HEK293 (cell line): ENCODE measurements around the gene ITGB2.

ENCODE experiments used
- CTCF ChIA-PET: fragments of 350-600 bp; formaldehyde crosslinking; extraction: SDS; loops from one replicate; lab custom pipeline; 2021; ENCODE audit warnings: antibody characterized with exemption; lab: Yijun Ruan, JAX
- POLR2A ChIA-PET: fragments of 300-600 bp; formaldehyde crosslinking; extraction: SDS; loops from one replicate; lab custom pipeline; 2020; ENCODE audit warnings: antibody characterized with exemption, inconsistent platforms; lab: Yijun Ruan, JAX
- H3K27ac ChIP-seq: fragments of 200-500 bp; sonication (Bioruptor generic); 2 replicates; pipeline ENCODE4 v1.5.1; 2014; ENCODE audit warnings: low read depth, low read length, control low read depth, inconsistent platforms; ENCODE audit errors: extremely low read depth
- H3K36me3 ChIP-seq, 2 experiments: fragments of 200-500 bp in 1 of 2; sonication (Bioruptor generic) in 1 of 2; 1 replicate in 1 of 2; 2 replicates in 1 of 2; pipeline ENCODE4 v1.5.1; 2014 to 2017; ENCODE audit warnings: inconsistent platforms in 2 of 2, low read length in 2 of 2; ENCODE audit not compliant: control insufficient read depth in 2 of 2, insufficient read depth in 1 of 2
- H3K4me1 ChIP-seq: fragments of 200-500 bp; sonication (Bioruptor generic); 2 replicates; pipeline ENCODE4 v1.5.1; 2014; ENCODE audit warnings: mild to moderate bottlenecking, low read length, inconsistent platforms; ENCODE audit not compliant: control insufficient read depth, insufficient read depth
- H3K4me3 ChIP-seq: 2 replicates; pipeline ENCODE4 v1.5.1; 2011; ENCODE audit warnings: low read depth, mild to moderate bottlenecking, control low read depth, low read length, moderate library complexity
- H3K9me3 ChIP-seq: fragments of 200-500 bp; sonication (Bioruptor generic); 2 replicates; pipeline ENCODE4 v1.5.1; 2014; ENCODE audit warnings: low read depth, low read length, inconsistent platforms; ENCODE audit not compliant: control insufficient read depth, insufficient read depth
- BCL11A ChIP-seq: fragments of 450-650 bp; formaldehyde crosslinking; IDR thresholded peaks from 2 replicates; pipeline ENCODE4 v1.5.1; 2016; ENCODE audit warnings: low read depth, missing biosample characterization, missing genetic modification characterization
- HOXC10 ChIP-seq: sonication (generic); formaldehyde crosslinking; IDR thresholded peaks from 2 replicates; pipeline ENCODE4 v1.8.1; 2023; ENCODE audit warnings: mild to moderate bottlenecking, missing genetic modification reagents
- MZF1 ChIP-seq: fragments of 450-650 bp; formaldehyde crosslinking; IDR thresholded peaks from 2 replicates; pipeline ENCODE4 v1.5.1; 2017; ENCODE audit warnings: missing biosample characterization, missing genetic modification characterization, borderline replicate concordance
- ZBTB11 ChIP-seq: fragments of 450-650 bp; formaldehyde crosslinking; conservative IDR thresholded peaks from 2 replicates; pipeline ENCODE4 v1.5.1; 2016; ENCODE audit warnings: low read depth, missing biosample characterization, missing genetic modification characterization
- ZBTB17 ChIP-seq: fragments of 450-650 bp; formaldehyde crosslinking; IDR thresholded peaks from 2 replicates; pipeline ENCODE4 v1.5.1; 2016; ENCODE audit warnings: missing biosample characterization, missing genetic modification characterization
- ZBTB26 ChIP-seq: fragments of 450-650 bp; formaldehyde crosslinking; optimal IDR thresholded peaks from 2 replicates; pipeline ENCODE3; 2016; ENCODE audit warnings: missing biosample characterization, mild to moderate bottlenecking, missing genetic modification characterization
- ZBTB44 ChIP-seq: fragments of 450-650 bp; IDR thresholded peaks from 2 replicates; pipeline ENCODE4 v1.5.1; 2018; ENCODE audit warnings: missing biosample characterization, mild to moderate bottlenecking, missing genetic modification characterization
- ZFP37 ChIP-seq: fragments of 450-650 bp; formaldehyde crosslinking; IDR thresholded peaks from 2 replicates; pipeline ENCODE4 v1.5.1; 2016; ENCODE audit warnings: missing biosample characterization, missing genetic modification characterization
- ZNF112 ChIP-seq: fragments of 450-650 bp; formaldehyde crosslinking; IDR thresholded peaks from 2 replicates; pipeline ENCODE4 v1.5.0; 2017; ENCODE audit warnings: missing biosample characterization, missing genetic modification characterization
- ZNF114 ChIP-seq: fragments of 450-650 bp; formaldehyde crosslinking; IDR thresholded peaks from 2 replicates; pipeline ENCODE4 v1.5.0; 2017; ENCODE audit warnings: missing biosample characterization, missing genetic modification characterization
- ZNF175 ChIP-seq: fragments of 450-650 bp; formaldehyde crosslinking; IDR thresholded peaks from 2 replicates; pipeline ENCODE4 v1.5.1; 2016; ENCODE audit warnings: missing biosample characterization, missing genetic modification characterization
- ZNF302 ChIP-seq: fragments of 450-650 bp; formaldehyde crosslinking; IDR thresholded peaks from 2 replicates; pipeline ENCODE4 v1.5.1; 2016; ENCODE audit warnings: missing biosample characterization, missing genetic modification characterization, low read depth
- ZNF341 ChIP-seq: fragments of 450-650 bp; formaldehyde crosslinking; IDR thresholded peaks from 2 replicates; pipeline ENCODE4; 2016; ENCODE audit warnings: low read depth, missing biosample characterization, missing genetic modification characterization
- ZNF398 ChIP-seq: fragments of 450-650 bp; formaldehyde crosslinking; IDR thresholded peaks from 2 replicates; pipeline ENCODE4 v1.5.1; 2017; ENCODE audit warnings: missing biosample characterization, missing genetic modification characterization
- ZNF48 ChIP-seq: fragments of 450-650 bp; formaldehyde crosslinking; IDR thresholded peaks from 2 replicates; pipeline ENCODE4 v1.5.1; 2016; ENCODE audit warnings: missing biosample characterization, missing genetic modification characterization
- ZNF510 ChIP-seq: fragments of 450-650 bp; formaldehyde crosslinking; IDR thresholded peaks from 2 replicates; pipeline ENCODE4 v1.5.1; 2018; ENCODE audit warnings: mild to moderate bottlenecking, missing genetic modification characterization, missing biosample characterization; ENCODE audit not compliant: insufficient replicate concordance
- ZNF560 ChIP-seq: fragments of 450-650 bp; formaldehyde crosslinking; IDR thresholded peaks from 2 replicates; pipeline ENCODE4 v1.5.1; 2017; ENCODE audit warnings: missing biosample characterization, missing genetic modification characterization, borderline replicate concordance
- ZNF571 ChIP-seq: fragments of 450-650 bp; formaldehyde crosslinking; IDR thresholded peaks from 2 replicates; pipeline ENCODE4 v1.5.0; 2017; ENCODE audit warnings: missing biosample characterization, missing genetic modification characterization
- ZNF670 ChIP-seq: fragments of 450-650 bp; formaldehyde crosslinking; IDR thresholded peaks from 2 replicates; pipeline ENCODE4 v1.5.1; 2016; ENCODE audit warnings: missing biosample characterization, missing genetic modification characterization, low read depth
- ZNF677 ChIP-seq: fragments of 450-650 bp; IDR thresholded peaks from 2 replicates; pipeline ENCODE4 v1.5.0; 2018; ENCODE audit warnings: missing biosample characterization, mild to moderate bottlenecking, missing genetic modification characterization, moderate library complexity
- ZNF843 ChIP-seq: fragments of 450-650 bp; formaldehyde crosslinking; IDR thresholded peaks from 2 replicates; pipeline ENCODE4 v1.5.1; 2016; ENCODE audit warnings: missing biosample characterization, missing genetic modification characterization
- ZSCAN23 ChIP-seq: fragments of 450-650 bp; formaldehyde crosslinking; IDR thresholded peaks from 2 replicates; pipeline ENCODE4 v1.5.1; 2016; ENCODE audit warnings: missing biosample characterization, missing genetic modification characterization

ITGB2 gene

GRCh38 chr21:44903050-44903685 lies 17.5 kb downstream of the ITGB2 start:
- Histone ChIP-seq H3K36me3 (no peaks in the 10 kb centered on the region), H3K4me1 (no peaks in the 10 kb centered on the region), H3K27ac (no peak overlapping the region), H3K9me3 (no peaks in the 10 kb centered on the region), H3K4me3 (no peak overlapping the region)
- ChIA-PET CTCF (no interaction called here), POLR2A (no interaction called here)
- no peak for TF ChIP-seq ZNF571 (tag by site-specific recombination)
- no peak for TF ChIP-seq ZFP37 (tag by site-specific recombination)
- TF ChIP-seq ZNF670 (tag by site-specific recombination), result no peak
- no peak for TF ChIP-seq ZNF114 (tag by site-specific recombination)
- no peak for TF ChIP-seq ZNF560
- TF ChIP-seq MZF1 (tag by site-specific recombination), result no peak
- TF ChIP-seq ZNF677 (tag by site-specific recombination), result no peak
- TF ChIP-seq ZBTB17 (tag by site-specific recombination), result no peak
- no peak for TF ChIP-seq ZNF398 (tag by site-specific recombination)
- TF ChIP-seq BCL11A (tag by site-specific recombination), result no peak
- no peak for TF ChIP-seq HOXC10
- no peak for TF ChIP-seq ZNF341 (tag by site-specific recombination)
- TF ChIP-seq ZBTB11 (tag by site-specific recombination), result no peak
- no peak for TF ChIP-seq ZNF175 (tag by site-specific recombination)
- no peak for TF ChIP-seq ZNF843
- TF ChIP-seq, all 188 proteins: peak for 0

GRCh38 chr21:44902268-44903049 lies 18.2 kb downstream of the ITGB2 start:
- Histone ChIP-seq H3K36me3 (no peaks in the 10 kb centered on the region), H3K9me3 (no peaks in the 10 kb centered on the region), H3K4me3 (no peak overlapping the region), H3K27ac (no peak overlapping the region), H3K4me1 (no peaks in the 10 kb centered on the region)
- ChIA-PET CTCF (no interaction called here), POLR2A (no interaction called here)
- TF ChIP-seq ZNF510 (tag by site-specific recombination) (no peak), ZNF571 (tag by site-specific recombination) (no peak), ZNF48 (tag by site-specific recombination) (peak; percentile 84; the same call in 1 of the 2 replicates), ZBTB26 (peak; percentile 3), ZNF112 (tag by site-specific recombination) (no peak), ZNF302 (tag by site-specific recombination) (no peak), ZNF398 (tag by site-specific recombination) (no peak), ZBTB44 (no peak), ZSCAN23 (tag by site-specific recombination) (no peak)
